H1 (cell line): ENCODE data around the gene PRKN. TPM values are rescaled to one million over a fixed set of nuclear protein-coding genes. Genes with fewer than 3 reads are reported as not detected.

Experiments
- BRCA1 ChIP-seq: IDR thresholded peaks from 2 replicates; pipeline ENCODE4 v1.6.1; 2012; ENCODE audit warnings: low read depth, low read length, improper control_type of control experiment
- CBX8 ChIP-seq: fragments of 300-800, 300-1000 bp; sonication (generic); IDR thresholded peaks from 2 replicates; pipeline ENCODE4 v1.7.1; 2016; ENCODE audit warnings: low read depth, low read length, borderline replicate concordance
- CHD7 ChIP-seq: fragments of 300-600 bp; sonication (generic); IDR thresholded peaks from 2 replicates; pipeline ENCODE4 v1.7.1; 2012; ENCODE audit warnings: low read length, moderate library complexity, mild to moderate bottlenecking, inconsistent platforms; ENCODE audit not compliant: insufficient replicate concordance
- KDM5A ChIP-seq: fragments of 200-600 bp; IDR thresholded peaks from 2 replicates; pipeline ENCODE4 v1.7.1; 2012; ENCODE audit warnings: mild to moderate bottlenecking, low read length, inconsistent platforms, mixed read lengths
- NRF1 ChIP-seq: IDR thresholded peaks from 2 replicates; pipeline ENCODE4 v1.6.1; 2011; ENCODE audit warnings: mild to moderate bottlenecking, low read depth, low read length, improper control_type of control experiment
- RXRA ChIP-seq: IDR thresholded peaks from 2 replicates; pipeline ENCODE4 v1.6.1; 2011; ENCODE audit warnings: low read depth, mild to moderate bottlenecking, low read length, moderate library complexity; ENCODE audit not compliant: insufficient read depth
- SIX5 ChIP-seq: IDR thresholded peaks from 2 replicates; pipeline ENCODE4 v1.6.1; 2011; ENCODE audit warnings: mild to moderate bottlenecking, low read depth, low read length
- SP4 ChIP-seq: IDR thresholded peaks from 2 replicates; pipeline ENCODE4 v1.6.1; 2012; ENCODE audit warnings: low read length, inconsistent platforms
- SRF ChIP-seq: IDR thresholded peaks from 2 replicates; pipeline ENCODE4 v1.6.1; 2011; ENCODE audit warnings: mild to moderate bottlenecking, low read depth, low read length, moderate library complexity
- TBP ChIP-seq: IDR thresholded peaks from 2 replicates; pipeline ENCODE4 v1.6.1; 2011; ENCODE audit warnings: low read depth, low read length, improper control_type of control experiment
- polyA plus RNA-seq, 7 experiments: library from polyadenylated mRNA; depleted of rRNA in 3 of 7; stranded (reverse) in 5 of 7; unstranded in 2 of 7; fragments of >200 nt in 5 of 7; fragments of 200-250 nt in 2 of 7; gene quantifications; 1 replicate in 5 of 7; 2 replicates in 1 of 7; 4 replicates in 1 of 7; pipeline versions ENCODE4 v1.2.1 to v1.2.3, GENCODE V29; 2011 to 2013; ENCODE audit warnings: missing spikeins in 2 of 7, mixed read lengths in 2 of 7
- total RNA-seq: library from RNA; stranded (reverse); fragmentation: NEBNext Ultra II Directional; extraction: Animal tissue kit (Norgen Biotek cat#: 25700); gene quantifications from 2 replicates; pipeline ENCODE4 v1.2.1, GENCODE V29; 2021

Gene PRKN
- total and polyA plus RNA-seq, 2 of the 8 experiments (the other 6 are each of a cell fraction or from before 2014, with no cell fraction given) = 0.13 to 0.29 TPM

GRCh38 chr6:162468326-162468725 lies 259.2 kb downstream of the PRKN start (continued):
- TF ChIP-seq CHD7 (no peak), BRCA1 (no peak), TBP (no peak), KDM5A (no peak), SRF (no peak), NRF1 (no peak), SP4 (no peak), CBX8 (no peak), RXRA (no peak), SIX5 (no peak)
- TF ChIP-seq, all 59 proteins: peak for 0
